Activated CD4-positive, alpha-beta T cell treated with anti-CD3 and anti-CD28 coated beads for 1 hour (primary cell): Measurements from ENCODE around the gene PURA.

ENCODE experiments used
- DNase-seq: peaks from one replicate; pipeline ENCODE4 v3.0.0-alpha.2; 2020

PURA gene

GRCh38 chr5:140162781-140163180, 48.9 kb downstream of the PURA start:
- no peak for DNase-seq

DNA sequence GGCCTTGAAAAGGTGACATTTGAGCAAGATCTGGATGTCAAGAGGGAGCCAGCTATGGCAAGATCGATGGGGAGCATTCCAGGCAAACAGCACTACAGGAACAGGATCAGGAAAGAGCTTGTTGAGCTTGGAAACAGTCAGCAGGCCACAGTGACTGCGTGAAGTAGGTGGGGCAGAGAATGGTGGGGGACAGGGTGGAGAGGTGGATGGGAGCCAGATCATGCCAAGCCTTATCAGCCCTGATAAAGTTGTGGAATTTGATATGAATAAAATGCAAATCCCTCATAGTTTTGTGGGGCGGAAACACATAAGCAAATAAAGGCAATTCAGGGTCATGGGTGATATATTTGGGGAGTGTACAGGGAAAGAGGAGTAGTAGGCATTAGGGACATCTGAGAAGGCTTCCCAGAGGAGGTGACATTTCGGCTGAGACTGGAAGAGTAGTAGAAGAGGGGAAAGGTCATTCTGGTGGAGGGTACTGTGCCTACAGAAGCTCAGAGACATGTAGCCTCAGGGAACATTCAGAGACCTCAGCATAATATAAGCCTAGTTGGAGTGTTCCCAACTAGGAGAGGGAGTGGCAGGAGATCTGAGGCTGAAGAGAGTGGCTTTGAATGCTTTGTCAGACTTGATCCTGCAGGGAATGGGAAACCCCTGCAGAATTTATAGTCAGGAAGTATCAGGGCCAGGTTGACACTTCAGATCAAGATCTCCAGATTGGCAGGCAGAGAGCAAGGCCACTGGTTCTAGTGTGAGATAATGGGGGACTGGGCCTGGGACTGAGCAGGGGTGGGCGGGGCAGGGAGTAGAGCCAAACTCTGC, 51.4 kb downstream of the PURA start:
- no peak for DNase-seq

DNA sequence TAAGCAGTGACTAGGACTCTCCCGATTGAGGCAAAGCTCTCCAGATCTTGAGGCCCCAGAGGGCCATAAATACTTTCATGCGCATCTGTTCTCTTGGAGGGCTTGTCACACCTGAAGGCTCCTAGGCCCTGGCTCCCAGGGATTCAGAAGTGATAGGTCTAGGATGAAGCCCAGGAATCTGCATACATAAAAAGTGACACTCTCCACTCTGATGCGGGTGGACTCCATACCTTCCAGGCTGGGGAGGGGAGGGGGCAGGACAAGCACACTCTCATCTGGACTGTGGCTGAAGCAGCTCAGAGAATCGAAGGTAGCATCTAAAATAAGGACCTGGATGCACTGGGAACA, 52.0 kb downstream of the PURA start:
- DNase-seq = no peak

- DNase-seq = no peak
Measured at GRCh38 chr5:140166911-140167310, 53.0 kb downstream of the PURA start.

GRCh38 chr5:140168371-140168770, 54.5 kb downstream of the PURA start:
- no peak for DNase-seq

GRCh38 chr5:140169410-140169809, 55.5 kb downstream of the PURA start:
- no peak for DNase-seq

- DNase-seq = no peak
Measured at GRCh38 chr5:140172483-140172882, 58.6 kb downstream of the PURA start.

- DNase-seq = no peak
Measured at GRCh38 chr5:140174014-140174413, 60.1 kb downstream of the PURA start.

DNA sequence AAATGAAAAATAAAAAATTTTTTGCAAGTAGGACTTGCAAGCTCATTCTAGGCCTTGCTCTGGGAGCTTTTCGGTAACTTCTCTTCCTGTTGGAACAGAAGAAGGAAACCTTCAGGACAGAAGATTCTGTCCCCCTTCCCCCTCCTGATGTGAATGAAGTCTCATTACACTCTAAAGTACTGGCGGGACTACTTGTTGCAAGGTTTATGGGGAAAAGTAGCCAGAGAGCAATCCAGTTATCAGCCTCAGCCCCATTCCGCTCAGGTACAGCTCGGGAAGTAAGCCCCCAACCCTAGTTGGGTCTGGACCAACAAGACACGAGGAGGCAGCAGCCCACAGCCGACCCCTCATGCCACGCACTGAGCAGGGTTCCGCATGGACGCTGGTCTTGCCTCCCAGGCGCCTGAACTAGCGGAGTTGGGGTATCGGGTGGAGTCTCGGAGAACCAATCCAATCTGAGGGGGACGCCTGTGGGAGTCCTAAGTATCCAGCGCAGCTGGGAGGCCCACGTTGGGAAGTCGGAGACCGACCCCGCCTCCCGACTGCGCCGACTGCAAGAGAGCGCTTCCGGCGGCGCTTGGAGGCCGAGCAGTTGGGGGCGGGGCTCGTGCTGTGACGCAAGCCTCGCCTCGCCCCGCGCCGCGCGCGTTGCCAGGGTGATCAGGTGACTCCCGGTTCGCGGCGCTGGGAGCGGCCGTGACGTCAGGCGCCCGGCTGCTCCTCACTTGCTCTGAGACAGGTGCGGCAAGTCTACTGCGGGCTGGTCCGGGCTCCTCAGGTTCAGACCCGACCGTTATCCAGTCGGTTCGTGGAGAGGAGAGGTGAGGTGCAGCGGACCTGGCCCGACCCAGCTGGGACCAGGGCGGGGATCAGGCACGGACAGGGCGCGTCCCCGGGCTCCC, 60.8 kb downstream of the PURA start, which contains the start of gene CYSTM1:
Gene CYSTM1, plus strand, starts transcription at position 724 of the 902 bp plus-strand sequence. CDS start 19,278 bp downstream, outside the sequence.
- DNase-seq = peak; percentile 95
